ENCODE measurements around the gene PDE4D.

DNA sequence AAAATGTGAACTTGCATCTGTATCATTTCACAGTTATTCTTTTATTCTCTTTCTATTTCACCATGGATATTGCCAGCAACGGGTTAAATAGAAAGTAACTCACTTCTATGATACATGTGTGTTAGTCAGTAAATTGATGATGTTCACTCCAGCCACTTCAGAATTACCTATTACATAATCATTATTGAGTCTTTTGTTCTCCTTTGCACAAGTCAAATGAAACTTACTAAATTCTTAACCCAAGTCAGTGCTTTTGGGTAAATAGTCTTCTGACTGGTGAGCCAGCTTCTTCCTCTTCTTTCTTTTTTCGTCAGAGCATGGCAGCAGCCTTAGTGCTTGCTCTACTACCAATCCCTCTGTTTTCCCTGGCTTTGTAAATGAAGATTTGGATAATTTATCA is 966.3 kb downstream of the PDE4D start:
- TF ChIP-seq, protein P1, sequence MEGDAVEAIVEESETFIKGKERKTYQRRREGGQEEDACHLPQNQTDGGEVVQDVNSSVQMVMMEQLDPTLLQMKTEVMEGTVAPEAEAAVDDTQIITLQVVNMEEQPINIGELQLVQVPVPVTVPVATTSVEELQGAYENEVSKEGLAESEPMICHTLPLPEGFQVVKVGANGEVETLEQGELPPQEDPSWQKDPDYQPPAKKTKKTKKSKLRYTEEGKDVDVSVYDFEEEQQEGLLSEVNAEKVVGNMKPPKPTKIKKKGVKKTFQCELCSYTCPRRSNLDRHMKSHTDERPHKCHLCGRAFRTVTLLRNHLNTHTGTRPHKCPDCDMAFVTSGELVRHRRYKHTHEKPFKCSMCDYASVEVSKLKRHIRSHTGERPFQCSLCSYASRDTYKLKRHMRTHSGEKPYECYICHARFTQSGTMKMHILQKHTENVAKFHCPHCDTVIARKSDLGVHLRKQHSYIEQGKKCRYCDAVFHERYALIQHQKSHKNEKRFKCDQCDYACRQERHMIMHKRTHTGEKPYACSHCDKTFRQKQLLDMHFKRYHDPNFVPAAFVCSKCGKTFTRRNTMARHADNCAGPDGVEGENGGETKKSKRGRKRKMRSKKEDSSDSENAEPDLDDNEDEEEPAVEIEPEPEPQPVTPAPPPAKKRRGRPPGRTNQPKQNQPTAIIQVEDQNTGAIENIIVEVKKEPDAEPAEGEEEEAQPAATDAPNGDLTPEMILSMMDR (conservative IDR thresholded peaks at IDR 0.05; ENCODE audit: low read depth, low read length): no peak
- no peak for TF ChIP-seq EZH2 (IDR thresholded peaks at IDR 0.05; ENCODE audit: low read length, unreplicated experiment)
